GM23338 (cell line): ENCODE results near the gene CA12.

ENCODE experiments used
- CREB1 ChIP-seq: fragments of 250-450 bp; sonication (Bioruptor Pico); IDR thresholded peaks from 2 replicates; pipeline ENCODE4 v1.5.0; 2020; ENCODE audit warnings: low read depth, mild to moderate bottlenecking, moderate library complexity
- EZH2 ChIP-seq: fragments of 200-600 bp; sonication (generic); IDR thresholded peaks from one replicate; pipeline ENCODE4 v1.8.0; 2017; ENCODE audit warnings: antibody characterized with exemption, mild to moderate bottlenecking, low read depth; ENCODE audit not compliant: unreplicated experiment
- EZH2phosphoT487 ChIP-seq: fragments of 200-600 bp; sonication (generic); IDR thresholded peaks from one replicate; pipeline ENCODE4 v1.8.1; 2018; ENCODE audit warnings: antibody characterized with exemption; ENCODE audit not compliant: unreplicated experiment
- JUNB ChIP-seq: IDR thresholded peaks from one replicate; pipeline ENCODE4 v1.6.1; 2016; ENCODE audit warnings: antibody characterized with exemption; ENCODE audit not compliant: unreplicated experiment
- NANOG ChIP-seq: IDR thresholded peaks from 2 replicates; pipeline ENCODE4 v1.6.1; 2016; ENCODE audit warnings: antibody characterized with exemption, borderline replicate concordance
- POLR2AphosphoS5 ChIP-seq: IDR thresholded peaks from 2 replicates; pipeline ENCODE4 v1.6.1; 2016; ENCODE audit warnings: antibody characterized with exemption, low read depth
- STAT1 ChIP-seq: IDR thresholded peaks from one replicate; pipeline ENCODE4 v1.6.1; 2016; ENCODE audit warnings: antibody characterized with exemption; ENCODE audit not compliant: unreplicated experiment
- ZNF114 ChIP-seq: fragments of 250-450 bp; sonication (Bioruptor Pico); IDR thresholded peaks from 2 replicates; pipeline ENCODE4 v1.5.0; 2020; ENCODE audit warnings: mild to moderate bottlenecking, moderate library complexity
- ZNF331 ChIP-seq: fragments of 250-450 bp; sonication (Bioruptor Pico); IDR thresholded peaks from 2 replicates; pipeline ENCODE4 v1.5.0; 2020; ENCODE audit warnings: low read depth, mild to moderate bottlenecking, moderate library complexity
- TF ChIP-seq, protein P1 (sequence below), 2 experiments: fragments of 200-600 bp in 1 of 2; sonication (generic) in 1 of 2; conservative IDR thresholded peaks; 2 replicates each; pipeline versions ENCODE4 v1.5.1 to v1.6.1; 2016 to 2017; ENCODE audit warnings: antibody characterized with exemption in 2 of 2, low read depth in 2 of 2, mild to moderate bottlenecking in 2 of 2, moderate library complexity in 1 of 2
- TF ChIP-seq, protein P2 (sequence below): IDR thresholded peaks from one replicate; pipeline ENCODE4 v1.6.1; 2018; ENCODE audit warnings: antibody characterized with exemption; ENCODE audit not compliant: unreplicated experiment
- TF ChIP-seq, protein P3 (sequence below): IDR thresholded peaks from 2 replicates; pipeline ENCODE4 v1.6.1; 2016; ENCODE audit warnings: antibody characterized with exemption

DNA sequence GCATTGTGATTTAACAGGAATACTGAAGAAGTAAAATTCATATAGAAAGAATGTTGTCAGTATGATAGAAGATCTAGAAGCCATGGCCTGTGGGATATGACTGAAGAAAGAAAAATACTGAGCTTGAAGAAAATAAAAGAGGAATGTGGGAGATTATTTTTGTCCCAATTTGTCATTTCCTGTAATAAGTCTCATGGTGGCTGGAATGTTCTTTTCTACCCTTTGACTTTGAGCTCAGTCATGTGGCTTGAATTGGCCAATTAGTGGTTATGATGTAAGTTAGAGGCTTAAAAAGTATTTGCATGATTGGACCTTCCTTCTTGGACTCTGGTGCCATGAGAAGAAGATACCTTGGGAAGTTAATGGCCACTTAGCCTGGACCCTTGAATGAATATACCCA is 90.1 kb downstream of the CA12 start:
- TF ChIP-seq, protein P1, sequence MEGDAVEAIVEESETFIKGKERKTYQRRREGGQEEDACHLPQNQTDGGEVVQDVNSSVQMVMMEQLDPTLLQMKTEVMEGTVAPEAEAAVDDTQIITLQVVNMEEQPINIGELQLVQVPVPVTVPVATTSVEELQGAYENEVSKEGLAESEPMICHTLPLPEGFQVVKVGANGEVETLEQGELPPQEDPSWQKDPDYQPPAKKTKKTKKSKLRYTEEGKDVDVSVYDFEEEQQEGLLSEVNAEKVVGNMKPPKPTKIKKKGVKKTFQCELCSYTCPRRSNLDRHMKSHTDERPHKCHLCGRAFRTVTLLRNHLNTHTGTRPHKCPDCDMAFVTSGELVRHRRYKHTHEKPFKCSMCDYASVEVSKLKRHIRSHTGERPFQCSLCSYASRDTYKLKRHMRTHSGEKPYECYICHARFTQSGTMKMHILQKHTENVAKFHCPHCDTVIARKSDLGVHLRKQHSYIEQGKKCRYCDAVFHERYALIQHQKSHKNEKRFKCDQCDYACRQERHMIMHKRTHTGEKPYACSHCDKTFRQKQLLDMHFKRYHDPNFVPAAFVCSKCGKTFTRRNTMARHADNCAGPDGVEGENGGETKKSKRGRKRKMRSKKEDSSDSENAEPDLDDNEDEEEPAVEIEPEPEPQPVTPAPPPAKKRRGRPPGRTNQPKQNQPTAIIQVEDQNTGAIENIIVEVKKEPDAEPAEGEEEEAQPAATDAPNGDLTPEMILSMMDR (conservative IDR thresholded peaks at IDR 0.05; ENCODE audit: low read depth in 2 of 2) = no peak
- TF ChIP-seq CREB1 (CRISPR knock-in tag) = no peak
- TF ChIP-seq EZH2 = no peak
- TF ChIP-seq, protein P2, sequence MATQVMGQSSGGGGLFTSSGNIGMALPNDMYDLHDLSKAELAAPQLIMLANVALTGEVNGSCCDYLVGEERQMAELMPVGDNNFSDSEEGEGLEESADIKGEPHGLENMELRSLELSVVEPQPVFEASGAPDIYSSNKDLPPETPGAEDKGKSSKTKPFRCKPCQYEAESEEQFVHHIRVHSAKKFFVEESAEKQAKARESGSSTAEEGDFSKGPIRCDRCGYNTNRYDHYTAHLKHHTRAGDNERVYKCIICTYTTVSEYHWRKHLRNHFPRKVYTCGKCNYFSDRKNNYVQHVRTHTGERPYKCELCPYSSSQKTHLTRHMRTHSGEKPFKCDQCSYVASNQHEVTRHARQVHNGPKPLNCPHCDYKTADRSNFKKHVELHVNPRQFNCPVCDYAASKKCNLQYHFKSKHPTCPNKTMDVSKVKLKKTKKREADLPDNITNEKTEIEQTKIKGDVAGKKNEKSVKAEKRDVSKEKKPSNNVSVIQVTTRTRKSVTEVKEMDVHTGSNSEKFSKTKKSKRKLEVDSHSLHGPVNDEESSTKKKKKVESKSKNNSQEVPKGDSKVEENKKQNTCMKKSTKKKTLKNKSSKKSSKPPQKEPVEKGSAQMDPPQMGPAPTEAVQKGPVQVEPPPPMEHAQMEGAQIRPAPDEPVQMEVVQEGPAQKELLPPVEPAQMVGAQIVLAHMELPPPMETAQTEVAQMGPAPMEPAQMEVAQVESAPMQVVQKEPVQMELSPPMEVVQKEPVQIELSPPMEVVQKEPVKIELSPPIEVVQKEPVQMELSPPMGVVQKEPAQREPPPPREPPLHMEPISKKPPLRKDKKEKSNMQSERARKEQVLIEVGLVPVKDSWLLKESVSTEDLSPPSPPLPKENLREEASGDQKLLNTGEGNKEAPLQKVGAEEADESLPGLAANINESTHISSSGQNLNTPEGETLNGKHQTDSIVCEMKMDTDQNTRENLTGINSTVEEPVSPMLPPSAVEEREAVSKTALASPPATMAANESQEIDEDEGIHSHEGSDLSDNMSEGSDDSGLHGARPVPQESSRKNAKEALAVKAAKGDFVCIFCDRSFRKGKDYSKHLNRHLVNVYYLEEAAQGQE = no peak
- TF ChIP-seq POLR2AphosphoS5 = no peak
- no peak for TF ChIP-seq EZH2phosphoT487
- no peak for TF ChIP-seq JUNB
- TF ChIP-seq, protein P3, sequence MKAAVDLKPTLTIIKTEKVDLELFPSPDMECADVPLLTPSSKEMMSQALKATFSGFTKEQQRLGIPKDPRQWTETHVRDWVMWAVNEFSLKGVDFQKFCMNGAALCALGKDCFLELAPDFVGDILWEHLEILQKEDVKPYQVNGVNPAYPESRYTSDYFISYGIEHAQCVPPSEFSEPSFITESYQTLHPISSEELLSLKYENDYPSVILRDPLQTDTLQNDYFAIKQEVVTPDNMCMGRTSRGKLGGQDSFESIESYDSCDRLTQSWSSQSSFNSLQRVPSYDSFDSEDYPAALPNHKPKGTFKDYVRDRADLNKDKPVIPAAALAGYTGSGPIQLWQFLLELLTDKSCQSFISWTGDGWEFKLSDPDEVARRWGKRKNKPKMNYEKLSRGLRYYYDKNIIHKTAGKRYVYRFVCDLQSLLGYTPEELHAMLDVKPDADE = no peak
- no peak for TF ChIP-seq STAT1
- no peak for TF ChIP-seq ZNF331
- no peak for TF ChIP-seq NANOG
- no peak for TF ChIP-seq ZNF114 (CRISPR knock-in tag)
